Smooth muscle cell (in vitro differentiated cells): ENCODE measurements around the gene ATP2A3. TPM values are rescaled to one million over a fixed set of nuclear protein-coding genes. Genes with fewer than 3 reads are reported as not detected.

Source experiments
- DNase-seq: peaks from one replicate; lab custom pipeline; 2025; ENCODE audit not compliant: unreplicated experiment; lab: John Stamatoyannopoulos, UW
- H2AFZ ChIP-seq: fragments of 200-600 bp; sonication (generic); 2 replicates; pipeline ENCODE4 v1.6.0; 2016; ENCODE audit warnings: antibody characterized with exemption, low read depth, mild to moderate bottlenecking
- H3F3A ChIP-seq: fragments of 200-600 bp; sonication (generic); 2 replicates; pipeline ENCODE4 v1.6.0; 2017; ENCODE audit warnings: antibody characterized with exemption, low read depth
- H3K27ac ChIP-seq: fragments of 200-600 bp; sonication (generic); 2 replicates; pipeline ENCODE4 v1.5.1; 2016; ENCODE audit warnings: low read depth, mild to moderate bottlenecking
- H3K27me3 ChIP-seq: fragments of 200-600 bp; sonication (generic); 2 replicates; pipeline ENCODE4 v1.6.1; 2016; ENCODE audit warnings: low read depth, mild to moderate bottlenecking
- H3K36me3 ChIP-seq: fragments of 200-600 bp; sonication (generic); 2 replicates; pipeline ENCODE4 v1.5.1; 2016; ENCODE audit warnings: low read depth
- H3K4me1 ChIP-seq: fragments of 200-600 bp; sonication (generic); 2 replicates; pipeline ENCODE4 v1.5.1; 2016; ENCODE audit warnings: low read depth
- H3K4me2 ChIP-seq: fragments of 200-600 bp; sonication (generic); 2 replicates; pipeline ENCODE4 v1.6.0; 2016; ENCODE audit warnings: mild to moderate bottlenecking
- H3K4me3 ChIP-seq: fragments of 200-600 bp; sonication (generic); 2 replicates; pipeline ENCODE4 v1.5.1; 2016; ENCODE audit warnings: mild to moderate bottlenecking
- H3K79me2 ChIP-seq: fragments of 200-600 bp; sonication (generic); 2 replicates; pipeline ENCODE4 v1.6.0; 2016; ENCODE audit warnings: low read depth, mild to moderate bottlenecking
- H3K9ac ChIP-seq: fragments of 200-600 bp; sonication (generic); 2 replicates; pipeline ENCODE4 v1.6.0; 2016; ENCODE audit warnings: low read depth
- H3K9me3 ChIP-seq: fragments of 200-600 bp; sonication (generic); replicated peaks from 2 replicates; pipeline ENCODE4 v1.5.1; 2016; ENCODE audit warnings: low read depth
- H4K20me1 ChIP-seq: fragments of 200-600 bp; sonication (generic); 2 replicates; pipeline ENCODE4 v1.6.0; 2016; ENCODE audit warnings: low read depth
- CTCF ChIP-seq: fragments of 200-600 bp; sonication (generic); IDR thresholded peaks from 2 replicates; pipeline ENCODE4 v1.5.1; 2017; ENCODE audit warnings: borderline replicate concordance, mild to moderate bottlenecking, antibody characterized with exemption; ENCODE audit not compliant: insufficient read depth, poor library complexity, severe bottlenecking
- WGBS: methylation state at CpG from one replicate; pipeline ENCODE4 v1.1.7; 2016; ENCODE audit warnings: low lambda C conversion rate; 5-methylcytosine and 5-hydroxymethylcytosine counted together
- polyA plus RNA-seq: library from polyadenylated mRNA; unstranded; fragments of >200 nt; fragmentation: Nextera tagmentation; extraction: Ambion mirVana; gene quantifications from 2 replicates; pipeline ENCODE4 v1.2.1, GENCODE V29; 2016
- total RNA-seq: library from RNA; depleted of rRNA; stranded (reverse); fragments of >200 nt; gene quantifications from 2 replicates; pipeline ENCODE4 v1.2.3, GENCODE V29; 2014

The ATP2A3 gene
- total and polyA plus RNA-seq, 2 experiments from 2014 or later: 4.2 to 7.8 TPM

- Histone ChIP-seq H3K27ac (no peak overlapping the region), H3F3A (peaks cover 6% of the 10 kb centered on the region)
- 81% methylated on average over 13 of the region's 13 CpGs for WGBS
These were observed 36.9 kb upstream of the ATP2A3 start for GRCh38 chr17:4001048-4001590.

GRCh38 chr17:3998436-3998835 lies 34.2 kb upstream of the ATP2A3 start:
- DNase-seq: no peak
- no peaks in the 10 kb centered on the region for H3K27me3 ChIP-seq
- H3K9ac ChIP-seq: no peak overlapping the region

More at GRCh38 chr17:4001048-4001590, 36.9 kb upstream of the ATP2A3 start:
- no peaks in the 10 kb centered on the region for H3K9me3 ChIP-seq
- H2AFZ ChIP-seq: no peak overlapping the region
- H3K4me1 ChIP-seq: no peaks in the 10 kb centered on the region
- H3K9ac ChIP-seq: no peak overlapping the region
- TF ChIP-seq CTCF: no peak
- H3K4me3 ChIP-seq: no peak overlapping the region
- no peaks in the 10 kb centered on the region for H3K79me2 ChIP-seq
- no peaks in the 10 kb centered on the region for H4K20me1 ChIP-seq
- H3K4me2 ChIP-seq: no peak overlapping the region
- no peak for DNase-seq
- no peaks in the 10 kb centered on the region for H3K36me3 ChIP-seq
- H3K27me3 ChIP-seq: no peaks in the 10 kb centered on the region

GRCh38 chr17:3995067-3995466 lies 30.8 kb upstream of the ATP2A3 start:
- H3K36me3 ChIP-seq: no peaks in the 10 kb centered on the region
- WGBS: 70% methylated on average over 1 of the region's 1 CpG
- no peaks in the 10 kb centered on the region for H3K79me2 ChIP-seq
- H2AFZ ChIP-seq: no peak overlapping the region
- no peak for DNase-seq
- no peak overlapping the region for H3K9ac ChIP-seq
- no peaks in the 10 kb centered on the region for H4K20me1 ChIP-seq
- no peak overlapping the region for H3K27ac ChIP-seq
- H3K27me3 ChIP-seq: no peaks in the 10 kb centered on the region
- no peaks in the 10 kb centered on the region for H3K4me1 ChIP-seq
- TF ChIP-seq CTCF: no peak
- H3F3A ChIP-seq: no peaks in the 10 kb centered on the region
- no peak overlapping the region for H3K4me2 ChIP-seq
- H3K9me3 ChIP-seq: no peaks in the 10 kb centered on the region
- H3K4me3 ChIP-seq: no peak overlapping the region

More at GRCh38 chr17:3998436-3998835, 34.2 kb upstream of the ATP2A3 start:
- Histone ChIP-seq H3K4me1 (no peaks in the 10 kb centered on the region), H3K36me3 (no peaks in the 10 kb centered on the region), H4K20me1 (no peaks in the 10 kb centered on the region), H3K27ac (no peak overlapping the region), H3F3A (peaks cover 6% of the 10 kb centered on the region), H3K4me3 (no peak overlapping the region), H2AFZ (no peak overlapping the region), H3K79me2 (no peaks in the 10 kb centered on the region), H3K9me3 (no peaks in the 10 kb centered on the region), H3K4me2 (no peak overlapping the region)
- 66% methylated on average over 4 of the region's 4 CpGs for WGBS
- no peak for TF ChIP-seq CTCF

- no peak for DNase-seq
- Histone ChIP-seq H3K9ac (no peak overlapping the region), H3K9me3 (no peaks in the 10 kb centered on the region), H3K4me1 (no peaks in the 10 kb centered on the region), H3K4me3 (no peak overlapping the region), H3K27me3 (no peaks in the 10 kb centered on the region), H3K27ac (peak overlapping the region; percentile 63), H4K20me1 (no peaks in the 10 kb centered on the region), H3K79me2 (no peaks in the 10 kb centered on the region), H3K4me2 (no peak overlapping the region), H3K36me3 (no peaks in the 10 kb centered on the region), H3F3A (no peaks in the 10 kb centered on the region), H2AFZ (no peak overlapping the region)
- no peak for TF ChIP-seq CTCF
- 95% methylated on average over 1 of the region's 1 CpG for WGBS
These were observed 30.0 kb upstream of the ATP2A3 start for GRCh38 chr17:3994221-3994576.
